SK-N-SH (cell line): ENCODE measurements around the gene RBBP4.

ENCODE experiments used
- CTCF ChIP-seq: fragments of 200-600 bp; sonication (generic); IDR thresholded peaks from 2 replicates; pipeline ENCODE4 v1.6.1; 2017; ENCODE audit warnings: antibody characterized with exemption, mild to moderate bottlenecking, moderate library complexity
- ELF1 ChIP-seq: IDR thresholded peaks from 2 replicates; pipeline ENCODE4 v1.4.0; 2012
- EZH2phosphoT487 ChIP-seq: fragments of 200-600 bp; sonication (generic); IDR thresholded peaks from 2 replicates; pipeline ENCODE4 v1.6.1; 2017; ENCODE audit warnings: low read depth, mixed run types, mild to moderate bottlenecking, antibody characterized with exemption, moderate library complexity, borderline replicate concordance
- JUND ChIP-seq: IDR thresholded peaks from 2 replicates; pipeline ENCODE4 v1.4.0; 2012
- NRF1 ChIP-seq: IDR thresholded peaks from 2 replicates; pipeline ENCODE4 v1.6.1; 2012; ENCODE audit warnings: low read depth, mild to moderate bottlenecking, low read length
- REST ChIP-seq: IDR thresholded peaks from 2 replicates; pipeline ENCODE4 v1.6.1; 2012; ENCODE audit warnings: mild to moderate bottlenecking, low read depth, low read length, moderate library complexity
- USF2 ChIP-seq: fragments of 150-350 bp; IDR thresholded peaks from 2 replicates; pipeline ENCODE4 v1.6.1; 2017; ENCODE audit warnings: antibody characterized with exemption, low read length, low read depth, borderline replicate concordance

GRCh38 chr1:32647308-32648134 is 3.5 kb upstream of the RBBP4 start:
- TF ChIP-seq JUND = no peak
- no peak for TF ChIP-seq ELF1
- no peak for TF ChIP-seq CTCF
- no peak for TF ChIP-seq NRF1
- no peak for TF ChIP-seq EZH2phosphoT487
- no peak for TF ChIP-seq USF2
- TF ChIP-seq REST = no peak
